Brain microvascular endothelial cell (primary cell): ENCODE results near the gene TMEM198.

Experiments used
- DNase-seq: peaks from one replicate; pipeline ENCODE4 v3.0.0-alpha.2; 2020
- H3K27ac ChIP-seq: fragments of 250-450 bp; sonication (Bioruptor Pico); 2 replicates; pipeline ENCODE4 v1.5.1; 2020; ENCODE audit warnings: mild to moderate bottlenecking, moderate library complexity
- H3K27me3 ChIP-seq: fragments of 250-450 bp; sonication (Bioruptor Pico); replicated peaks from 2 replicates; pipeline ENCODE4 v1.5.1; 2020; ENCODE audit warnings: mild to moderate bottlenecking
- H3K36me3 ChIP-seq: fragments of 250-450 bp; sonication (Bioruptor Pico); replicated peaks from 2 replicates; pipeline ENCODE4 v1.5.1; 2020; ENCODE audit warnings: mild to moderate bottlenecking
- H3K4me3 ChIP-seq: 2 replicates; pipeline ENCODE4 v1.5.1; 2011; ENCODE audit warnings: low read depth, mild to moderate bottlenecking, control low read depth, low read length, moderate library complexity
- in situ Hi-C: cut with HindIII; loops from 2 replicates; pipeline ENCODE4 v1.10.0; 2017; ENCODE audit warnings: low sequenced_read_pairs, low pct_ligation_motif_present
- TF ChIP-seq, protein P1 (sequence below): IDR thresholded peaks from 2 replicates; pipeline ENCODE4 v1.5.1; 2011; ENCODE audit warnings: low read depth, mild to moderate bottlenecking, moderate library complexity, low read length, control low read depth, inconsistent platforms; ENCODE audit errors: missing control alignments

TMEM198 gene

DNA sequence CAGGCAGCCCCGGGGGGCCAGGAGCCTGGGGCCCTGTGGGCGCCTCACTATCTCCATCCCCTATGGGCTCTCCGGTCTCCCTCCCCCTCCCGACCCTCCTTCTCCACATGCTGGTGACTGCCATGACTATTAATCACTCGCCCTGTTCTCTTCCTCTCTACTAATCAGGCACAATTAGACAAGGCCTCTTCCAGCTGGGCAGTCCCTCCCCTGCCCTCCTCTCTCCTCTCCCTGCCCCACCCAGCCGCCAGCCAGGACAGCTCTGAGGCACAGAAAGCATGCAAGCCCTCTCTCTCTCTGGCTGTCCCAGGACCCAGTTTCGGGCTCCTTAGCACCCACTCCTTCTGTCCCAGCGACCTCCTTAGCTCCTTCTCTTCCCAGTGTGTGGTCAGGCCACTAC is 23.7 kb upstream of the TMEM198 start:
- no peak for DNase-seq
- H3K27me3 ChIP-seq: peaks cover 26% of the 10 kb centered on the region
- in situ Hi-C loops: no loop called here
- H3K27ac ChIP-seq: no peak overlapping the region
- no peaks in the 10 kb centered on the region for H3K36me3 ChIP-seq
- TF ChIP-seq, protein P1, sequence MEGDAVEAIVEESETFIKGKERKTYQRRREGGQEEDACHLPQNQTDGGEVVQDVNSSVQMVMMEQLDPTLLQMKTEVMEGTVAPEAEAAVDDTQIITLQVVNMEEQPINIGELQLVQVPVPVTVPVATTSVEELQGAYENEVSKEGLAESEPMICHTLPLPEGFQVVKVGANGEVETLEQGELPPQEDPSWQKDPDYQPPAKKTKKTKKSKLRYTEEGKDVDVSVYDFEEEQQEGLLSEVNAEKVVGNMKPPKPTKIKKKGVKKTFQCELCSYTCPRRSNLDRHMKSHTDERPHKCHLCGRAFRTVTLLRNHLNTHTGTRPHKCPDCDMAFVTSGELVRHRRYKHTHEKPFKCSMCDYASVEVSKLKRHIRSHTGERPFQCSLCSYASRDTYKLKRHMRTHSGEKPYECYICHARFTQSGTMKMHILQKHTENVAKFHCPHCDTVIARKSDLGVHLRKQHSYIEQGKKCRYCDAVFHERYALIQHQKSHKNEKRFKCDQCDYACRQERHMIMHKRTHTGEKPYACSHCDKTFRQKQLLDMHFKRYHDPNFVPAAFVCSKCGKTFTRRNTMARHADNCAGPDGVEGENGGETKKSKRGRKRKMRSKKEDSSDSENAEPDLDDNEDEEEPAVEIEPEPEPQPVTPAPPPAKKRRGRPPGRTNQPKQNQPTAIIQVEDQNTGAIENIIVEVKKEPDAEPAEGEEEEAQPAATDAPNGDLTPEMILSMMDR: no peak
- H3K4me3 ChIP-seq: no peak overlapping the region

DNA sequence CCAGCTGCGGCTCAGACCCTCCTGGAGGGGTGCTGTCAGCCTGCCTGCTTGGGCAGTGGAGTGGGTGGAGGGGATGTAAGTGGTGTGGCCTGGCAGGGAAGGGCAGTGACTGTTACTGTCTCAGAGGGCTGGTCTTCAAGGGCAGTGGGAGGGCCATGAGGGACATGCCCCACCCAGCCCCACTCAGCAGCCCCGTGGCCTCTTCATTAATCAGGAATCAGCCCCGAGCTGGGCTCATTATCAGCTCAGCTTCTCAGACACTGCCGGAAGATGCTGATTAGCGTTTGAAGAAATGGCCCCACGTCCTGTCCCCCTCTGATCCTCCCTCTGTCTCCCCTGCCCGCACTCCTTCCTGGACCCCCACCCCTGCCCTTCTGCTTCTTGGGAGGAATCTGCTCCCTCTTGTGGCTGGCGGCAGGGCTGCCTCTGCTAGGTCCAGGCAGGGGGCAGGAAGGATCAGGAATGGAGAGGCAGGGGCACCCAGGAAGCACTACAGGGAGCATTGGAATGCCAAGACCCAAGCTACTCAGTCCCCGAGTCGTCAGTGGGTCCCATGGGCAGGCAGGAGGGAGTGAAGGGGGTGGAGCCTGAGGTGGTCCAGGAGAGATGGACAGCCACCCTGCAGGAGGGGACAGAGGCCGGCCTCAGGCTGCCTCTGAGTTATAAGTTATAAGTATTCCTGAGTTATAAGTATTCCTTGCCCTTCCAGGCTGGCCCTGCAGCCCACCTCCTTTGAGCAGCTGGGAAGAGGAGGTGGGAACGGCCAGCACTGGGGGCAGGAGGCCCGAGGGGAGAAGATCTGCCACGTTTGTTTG is 22.6 kb upstream of the TMEM198 start:
- TF ChIP-seq, protein P1: peak; percentile 95
- Histone ChIP-seq H3K27ac (no peak overlapping the region), H3K36me3 (no peaks in the 10 kb centered on the region), H3K27me3 (peaks cover 14% of the 10 kb centered on the region), H3K4me3 (no peak overlapping the region)
- in situ Hi-C loops: no loop called here
- DNase-seq: no peak

DNA sequence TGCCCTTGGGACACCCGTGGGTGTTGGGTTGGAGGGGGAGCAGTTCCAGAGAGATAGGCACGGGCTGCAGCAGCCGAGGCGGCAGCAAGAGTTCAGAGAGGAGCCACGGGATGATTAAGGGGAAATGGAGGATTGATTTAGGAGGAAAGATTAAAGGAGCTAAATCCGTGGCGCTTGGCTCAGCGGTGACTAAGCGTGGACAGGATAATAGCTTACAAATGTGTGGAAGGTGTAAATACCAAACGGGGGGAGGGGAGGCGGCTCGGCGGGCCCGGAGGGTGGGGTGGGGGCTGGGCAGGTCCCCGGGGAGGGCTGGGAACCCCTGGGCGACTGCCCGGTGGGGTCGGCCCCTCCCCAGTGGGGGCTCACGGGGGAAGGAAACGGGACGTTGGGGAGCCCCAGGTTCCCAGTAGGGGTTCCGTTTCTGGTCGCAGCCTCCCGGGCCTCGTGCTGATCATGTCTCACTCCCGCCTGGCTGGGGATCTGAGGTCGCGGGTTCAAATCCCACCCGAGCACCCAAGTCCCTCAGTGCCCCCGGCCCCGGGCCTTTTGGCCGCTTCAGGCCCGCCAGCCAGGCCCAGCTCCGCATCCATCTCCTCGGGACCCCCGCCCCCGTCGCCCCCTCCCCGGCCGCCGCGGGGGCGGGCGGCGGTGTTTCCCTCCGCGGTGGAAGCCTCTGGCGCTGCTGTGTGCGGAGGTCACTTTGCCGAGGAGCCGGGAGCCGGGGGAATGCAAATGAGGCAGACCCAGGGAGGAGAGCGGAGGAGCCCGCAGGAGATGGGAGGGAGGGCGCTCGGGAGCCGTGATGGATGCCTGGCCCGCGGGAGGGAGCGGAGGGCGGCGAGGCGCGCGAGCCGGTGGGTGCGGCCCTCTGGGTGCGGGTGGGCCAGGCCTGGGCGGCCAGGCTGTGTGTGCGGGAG is 21.5 kb upstream of the TMEM198 start:
- peak; percentile 44 for DNase-seq
- Histone ChIP-seq H3K4me3 (peak overlapping the region; percentile 17), H3K27me3 (peaks cover 9% of the 10 kb centered on the region), H3K36me3 (no peaks in the 10 kb centered on the region), H3K27ac (no peak overlapping the region)
- in situ Hi-C loops: no loop called here
- TF ChIP-seq, protein P1: no peak

DNA sequence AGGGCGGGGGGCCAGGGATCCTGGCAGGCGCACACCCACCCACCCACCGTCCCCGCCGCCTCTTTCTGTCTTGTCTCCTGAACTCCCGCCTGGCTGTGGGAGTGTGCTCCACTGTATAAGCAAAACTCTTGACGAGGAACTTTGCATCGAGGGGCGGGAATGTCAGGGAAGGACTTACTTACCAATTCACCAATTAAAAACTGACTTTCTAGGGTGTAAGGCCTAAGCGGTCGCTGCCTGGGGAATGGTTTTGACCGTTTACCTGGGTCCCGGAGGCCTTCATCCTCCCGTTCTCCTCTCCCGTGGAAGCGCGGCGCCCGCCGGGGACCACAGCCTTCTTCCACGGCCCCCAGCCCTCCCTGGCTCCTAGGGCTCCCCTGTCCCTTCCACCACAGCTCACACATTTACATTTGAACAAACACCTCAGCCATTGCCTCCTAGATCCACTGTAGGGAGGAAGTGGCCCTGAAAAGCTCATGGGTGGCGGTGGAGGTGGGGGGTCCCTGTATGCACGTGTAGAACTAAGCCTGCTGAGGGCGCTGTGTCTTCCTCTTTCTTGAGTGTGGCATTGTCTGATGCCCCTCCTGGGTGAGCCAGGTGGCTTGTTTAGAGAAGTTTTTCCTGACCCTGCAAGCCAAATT is 20.7 kb upstream of the TMEM198 start:
- TF ChIP-seq, protein P1: peak; percentile 30
- no peak overlapping the region for H3K27ac ChIP-seq
- in situ Hi-C loops: no loop called here
- H3K4me3 ChIP-seq: peak overlapping the region; percentile 17
- DNase-seq: no peak
- H3K36me3 ChIP-seq: no peaks in the 10 kb centered on the region
- H3K27me3 ChIP-seq: peaks cover 7% of the 10 kb centered on the region

DNA sequence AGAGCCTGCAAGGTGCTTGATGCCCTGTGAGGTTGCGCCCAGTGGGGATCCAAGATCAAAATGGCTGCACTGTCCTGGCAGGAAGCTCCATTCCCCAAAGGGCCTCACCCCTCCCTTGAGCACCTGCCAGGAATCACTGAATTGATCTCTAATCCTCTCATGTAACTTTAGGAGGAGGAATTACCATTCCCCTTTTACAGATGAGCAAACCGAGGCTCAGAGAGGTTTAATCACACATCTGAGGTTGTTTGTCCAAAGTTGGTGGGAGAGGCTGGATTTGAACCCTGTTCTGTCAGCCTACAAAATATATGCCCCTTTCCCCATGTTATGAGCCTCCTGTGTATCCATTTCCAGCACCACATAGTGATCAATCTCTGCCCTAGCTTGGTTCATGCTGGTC is 19.0 kb upstream of the TMEM198 start:
- TF ChIP-seq, protein P1: no peak
- in situ Hi-C loops: no loop called here
- Histone ChIP-seq H3K27me3 (peaks cover 22% of the 10 kb centered on the region), H3K36me3 (no peaks in the 10 kb centered on the region), H3K4me3 (no peak overlapping the region), H3K27ac (no peak overlapping the region)
- DNase-seq: no peak
